HG03442 (cell line): ENCODE results near the gene ANKS1B.
"Not testable (repeated sequence)": the region's sequence is repeated elsewhere in the genome, so short reads cannot be mapped to it uniquely, and the experiment has no call there.

Source experiments
- ATAC-seq: cut with Tn5 transposase; IDR thresholded peaks from one replicate; pipeline ENCODE4 v1.9.1; 2021; ENCODE audit warnings: mild to moderate bottlenecking, moderate library complexity; ENCODE audit not compliant: unreplicated experiment

ANKS1B gene

GRCh38 chr12:99709116-99709515 is 275.6 kb downstream of the ANKS1B start:
- ATAC-seq: no peak

GRCh38 chr12:99707883-99708282 is 276.9 kb downstream of the ANKS1B start:
- ATAC-seq: no peak

- no peak for ATAC-seq
These were observed 277.8 kb downstream of the ANKS1B start for GRCh38 chr12:99706736-99707473.

GRCh38 chr12:99704458-99704857 is 280.3 kb downstream of the ANKS1B start:
- no peak for ATAC-seq

- no peak for ATAC-seq
These were observed 280.7 kb downstream of the ANKS1B start for GRCh38 chr12:99704036-99704435.

- no peak for ATAC-seq
These were observed 284.7 kb downstream of the ANKS1B start for GRCh38 chr12:99700032-99700431.

GRCh38 chr12:99695050-99695449 is 289.7 kb downstream of the ANKS1B start:
- ATAC-seq: no peak

GRCh38 chr12:99686142-99686541 is 298.6 kb downstream of the ANKS1B start:
- no peak for ATAC-seq

- ATAC-seq: no peak
These were observed 304.5 kb downstream of the ANKS1B start for GRCh38 chr12:99680276-99680675.

GRCh38 chr12:99670635-99671034 is 314.1 kb downstream of the ANKS1B start:
- ATAC-seq: no peak

GRCh38 chr12:99658671-99659349 is 325.9 kb downstream of the ANKS1B start:
- ATAC-seq: no peak

GRCh38 chr12:99649551-99649950 is 335.2 kb downstream of the ANKS1B start:
- ATAC-seq: no peak

GRCh38 chr12:99648183-99648582 is 336.6 kb downstream of the ANKS1B start:
- no peak for ATAC-seq

- no peak for ATAC-seq
These were observed 337.3 kb downstream of the ANKS1B start, which contains the start of gene GARIN6 for GRCh38 chr12:99647453-99647852. TSS of gene GARIN6 (plus strand) at chr12:99647753. CDS start at chr12:99648175, 422 bp downstream.

- ATAC-seq: no peak
These were observed 340.1 kb downstream of the ANKS1B start for GRCh38 chr12:99644629-99645028.

GRCh38 chr12:99627459-99627858 is 357.3 kb downstream of the ANKS1B start:
- no peak for ATAC-seq

- ATAC-seq: not testable (repeated sequence)
These were observed 360.1 kb downstream of the ANKS1B start for GRCh38 chr12:99624591-99624990.

- no peak for ATAC-seq
These were observed 364.6 kb downstream of the ANKS1B start for GRCh38 chr12:99620159-99620479.

GRCh38 chr12:99619389-99620158 is 365.2 kb downstream of the ANKS1B start:
- ATAC-seq: peak; percentile 99

GRCh38 chr12:99618657-99619056 is 366.1 kb downstream of the ANKS1B start:
- ATAC-seq: no peak

- no peak for ATAC-seq
These were observed 373.1 kb downstream of the ANKS1B start for GRCh38 chr12:99611599-99611998.

- ATAC-seq: no peak
These were observed 373.6 kb downstream of the ANKS1B start for GRCh38 chr12:99611117-99611516.
